ENCODE results near the gene SV2C.

GRCh38 chr5:76280494-76280893 is 197.3 kb downstream of the SV2C start:
- TF ChIP-seq CTCF (conservative IDR thresholded peaks at IDR 0.05), result no peak
- no peak for TF ChIP-seq ZFX (IDR thresholded peaks at IDR 0.05)
